Measurements from ENCODE around the gene IGSF8. TPM values are rescaled to one million over a fixed set of nuclear protein-coding genes. Genes with fewer than 3 reads are reported as not detected.
A peak's percentile ranks its signal among the peaks of the same experiment; 100 is the strongest.

Gene IGSF8
- total RNA-seq, 1 donor from 2014 or later: 19.2 TPM

DNA sequence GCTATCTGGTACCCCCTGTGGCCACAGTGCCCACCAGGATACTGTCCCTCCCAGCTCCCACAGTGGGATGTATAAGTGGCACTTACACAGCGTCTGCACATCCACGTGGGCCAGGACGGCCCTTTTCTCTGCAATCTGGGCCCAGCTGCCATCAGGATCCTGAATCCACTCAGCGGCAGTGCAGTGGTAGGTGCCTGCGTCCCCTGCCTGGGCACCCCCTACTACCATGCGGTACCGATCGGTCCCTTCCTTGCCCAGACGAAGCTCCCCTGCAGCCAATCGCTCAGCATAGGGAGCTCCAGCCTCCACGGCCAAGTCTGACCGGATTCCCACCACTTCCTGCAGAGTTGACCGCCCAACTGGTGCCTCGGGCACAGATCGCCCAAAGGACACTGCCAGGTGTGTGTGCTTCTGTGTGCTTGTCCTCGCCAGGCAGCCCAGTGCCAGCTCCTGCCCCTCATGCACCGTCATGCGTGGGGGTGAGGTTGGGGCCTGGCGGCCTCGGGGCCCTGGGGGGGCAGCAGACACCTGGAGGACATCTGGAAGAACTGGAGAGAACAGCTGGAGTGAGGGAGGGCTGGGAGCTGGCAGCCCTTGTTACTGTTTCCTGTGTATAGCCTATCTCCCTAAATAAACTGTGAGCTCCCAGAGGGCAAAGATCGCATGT, 4.7 kb downstream of the IGSF8 start:
- intact Hi-C loops (cut with micrococcal nuclease): no loop called here

DNA sequence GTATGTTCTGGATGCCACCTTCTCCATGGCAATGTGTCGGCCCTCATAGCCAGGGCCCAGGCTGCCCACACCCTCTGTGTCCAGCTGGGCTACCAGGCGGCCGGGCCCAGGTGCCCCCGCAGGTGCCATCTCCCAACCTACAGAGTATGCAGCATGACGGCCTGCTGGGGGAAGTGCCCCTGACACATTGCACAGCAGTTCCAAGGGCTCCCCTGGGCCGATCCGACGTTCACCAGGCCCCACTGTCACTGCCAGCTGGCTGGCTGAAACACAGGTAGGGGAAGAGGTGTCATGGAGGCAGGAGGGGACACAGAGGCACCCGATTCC, 5.4 kb downstream of the IGSF8 start:
- DNase-seq: no peak
- intact Hi-C loops (cut with micrococcal nuclease): no loop called here
- no peak for ATAC-seq

More for the DNA sequence above, 4.7 kb downstream of the IGSF8 start:
- no peak for DNase-seq
- no peak for ATAC-seq

DNA sequence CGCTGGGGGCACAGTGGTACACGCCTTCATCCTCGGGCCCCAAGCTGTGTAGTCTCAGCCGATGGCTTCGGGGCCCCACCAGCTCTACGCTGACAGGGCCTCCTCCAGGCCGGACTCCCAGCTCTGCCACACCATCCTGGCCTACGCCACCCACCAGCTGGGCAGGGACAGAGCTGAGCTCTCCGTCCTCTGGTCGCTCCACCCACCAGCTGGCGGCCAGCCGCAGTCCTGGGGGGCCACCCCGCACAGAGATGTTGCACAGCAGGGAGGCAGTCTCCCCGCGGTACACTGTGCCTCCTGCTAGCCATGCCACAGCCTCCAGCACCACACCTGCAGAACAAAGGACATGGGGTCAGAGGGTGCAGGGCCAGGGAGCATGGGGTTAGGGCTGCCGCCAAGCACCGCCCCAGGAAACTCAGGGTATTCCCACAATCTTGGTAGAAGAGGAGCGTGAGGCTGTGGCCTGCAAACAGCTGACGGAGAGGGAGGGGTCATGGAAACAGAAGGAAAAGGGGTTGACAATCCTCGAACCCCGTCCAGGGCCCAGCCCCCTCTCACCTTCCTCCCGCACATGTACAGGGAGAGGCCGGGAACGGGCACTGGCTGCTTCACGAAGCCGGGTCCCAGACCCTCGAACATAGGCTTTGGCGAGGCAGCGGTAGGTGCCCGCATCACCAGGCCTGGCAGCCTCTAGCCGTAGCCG, 5.9 kb downstream of the IGSF8 start:
- intact Hi-C loops (cut with micrococcal nuclease): no loop called here
- no peak for ATAC-seq

DNA sequence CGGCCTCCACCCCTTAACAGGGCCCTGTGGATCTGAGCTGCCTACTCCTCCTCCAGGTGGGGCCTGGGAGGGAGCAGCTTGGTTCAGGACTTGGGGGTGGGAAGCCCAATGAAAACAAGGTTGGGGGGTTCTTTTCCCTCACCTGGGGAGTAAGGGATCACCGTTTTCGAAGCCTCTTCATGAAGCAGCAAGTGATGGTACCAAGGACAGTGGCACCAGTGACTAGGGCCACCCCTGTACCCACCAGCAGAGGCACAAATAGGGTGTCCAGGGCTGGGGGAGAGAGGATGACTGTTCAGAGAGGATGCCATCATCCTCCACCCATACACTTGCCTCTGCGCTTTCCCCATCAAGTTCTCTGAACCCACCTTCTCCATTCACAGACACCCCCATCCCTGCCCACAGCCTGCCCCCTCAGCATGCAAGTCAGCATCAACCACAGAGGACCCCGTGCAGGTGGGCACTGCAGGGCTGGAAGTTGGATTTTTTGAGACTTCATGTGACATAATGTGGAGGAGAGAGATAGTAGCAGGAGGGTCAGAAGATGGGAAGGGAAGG, 6.7 kb downstream of the IGSF8 start:
- intact Hi-C loops (cut with micrococcal nuclease): no loop called here
- no peak for DNase-seq
- ATAC-seq: no peak

More for the DNA sequence above, 5.9 kb downstream of the IGSF8 start:
- DNase-seq: no peak

DNA sequence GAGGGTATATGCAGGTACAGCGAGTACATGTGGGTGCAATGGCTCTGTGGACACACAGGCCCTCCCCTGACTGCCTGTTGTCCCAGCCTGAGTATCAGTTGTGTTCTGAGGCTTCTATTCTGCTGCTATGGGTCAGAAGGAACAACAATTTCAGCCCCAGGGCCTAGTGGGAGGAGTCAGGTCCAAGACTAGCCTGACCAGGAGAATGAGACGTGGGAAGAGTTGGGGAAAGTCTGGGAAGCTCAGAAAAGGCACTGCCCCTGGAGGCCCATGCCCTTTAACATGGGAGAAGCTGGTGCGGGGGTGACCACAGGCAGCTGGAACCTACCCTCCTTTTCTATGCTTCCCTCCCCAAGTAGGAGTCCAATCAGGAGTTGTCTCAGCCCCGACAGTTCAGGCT, 7.7 kb downstream of the IGSF8 start:
- DNase-seq (no peak), ATAC-seq (no peak)
- intact Hi-C loops (cut with micrococcal nuclease): no loop called here

DNA sequence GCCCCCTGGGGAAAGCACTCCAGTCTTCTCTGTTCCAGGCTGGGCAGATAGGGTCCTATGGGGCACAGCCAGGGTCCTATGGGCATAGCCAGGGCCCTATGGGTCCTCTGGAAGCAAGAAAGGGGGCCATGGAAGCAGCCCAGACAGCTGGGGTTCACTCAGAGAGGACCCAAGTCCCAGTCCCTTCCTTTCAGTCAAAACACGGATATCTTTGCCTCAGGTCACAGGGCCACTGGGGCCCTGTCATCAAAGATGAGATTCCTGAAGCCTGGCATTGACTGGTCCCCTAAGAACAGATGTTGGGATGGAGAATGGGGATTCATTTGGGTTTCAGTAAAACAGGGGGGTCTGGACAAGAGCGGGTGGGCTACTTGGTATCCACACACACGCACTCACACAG, 8.5 kb downstream of the IGSF8 start:
- DNase-seq: no peak
- no peak for ATAC-seq
- intact Hi-C loops (cut with micrococcal nuclease): no loop called here

DNA sequence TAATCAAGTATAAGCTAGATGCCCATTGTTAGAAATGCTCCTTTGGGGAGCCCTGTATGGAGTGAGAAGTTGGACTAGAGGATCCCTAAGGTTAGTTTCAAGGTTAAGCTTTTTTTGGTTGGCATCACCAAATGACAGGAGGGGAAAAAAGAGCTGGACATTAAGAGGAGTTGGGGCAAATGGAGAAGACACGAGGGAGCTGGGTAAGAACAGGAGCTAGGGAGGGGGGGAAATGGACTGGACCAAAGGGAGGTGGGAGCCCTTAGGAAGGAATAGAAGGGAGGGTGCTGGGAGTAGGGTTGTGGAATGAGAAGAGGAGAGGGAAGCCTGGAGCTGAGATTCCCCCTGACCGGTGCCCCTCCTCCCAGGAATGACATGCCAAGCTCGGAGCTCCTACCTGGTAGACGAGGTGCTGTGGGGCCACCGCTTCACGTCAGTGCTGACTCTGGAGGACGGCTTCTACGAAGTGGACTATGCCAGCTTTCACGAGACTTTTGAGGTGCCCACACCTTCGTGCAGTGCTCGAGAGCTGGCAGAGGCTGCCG, 11.2 kb downstream of the IGSF8 start:
- intact Hi-C loops (cut with micrococcal nuclease): no loop called here
- no peak for ATAC-seq
- DNase-seq: no peak

DNA sequence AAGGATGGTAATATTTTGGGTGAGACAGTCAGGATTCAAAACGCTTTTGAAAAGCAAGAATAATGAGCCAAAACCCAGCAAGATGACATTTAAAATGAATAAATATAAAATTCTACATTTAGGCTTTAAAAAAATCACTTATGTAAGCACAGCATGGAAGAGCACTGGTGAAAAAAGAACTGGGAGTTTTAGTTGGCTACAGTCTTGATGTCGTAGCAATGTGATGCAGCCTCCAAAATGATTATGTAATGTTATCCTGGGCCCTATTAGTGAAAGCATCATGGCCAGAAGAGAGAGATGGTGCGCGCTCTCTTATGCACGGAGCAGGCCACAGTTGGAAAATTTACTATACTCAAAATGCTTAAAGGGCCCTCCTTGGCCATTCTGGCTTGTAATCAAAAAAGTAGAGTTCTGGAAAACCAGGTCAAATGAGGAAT, 11.9 kb downstream of the IGSF8 start:
- intact Hi-C loops (cut with micrococcal nuclease): no loop called here
- DNase-seq: no peak
- ATAC-seq: peak; percentile 49

DNA sequence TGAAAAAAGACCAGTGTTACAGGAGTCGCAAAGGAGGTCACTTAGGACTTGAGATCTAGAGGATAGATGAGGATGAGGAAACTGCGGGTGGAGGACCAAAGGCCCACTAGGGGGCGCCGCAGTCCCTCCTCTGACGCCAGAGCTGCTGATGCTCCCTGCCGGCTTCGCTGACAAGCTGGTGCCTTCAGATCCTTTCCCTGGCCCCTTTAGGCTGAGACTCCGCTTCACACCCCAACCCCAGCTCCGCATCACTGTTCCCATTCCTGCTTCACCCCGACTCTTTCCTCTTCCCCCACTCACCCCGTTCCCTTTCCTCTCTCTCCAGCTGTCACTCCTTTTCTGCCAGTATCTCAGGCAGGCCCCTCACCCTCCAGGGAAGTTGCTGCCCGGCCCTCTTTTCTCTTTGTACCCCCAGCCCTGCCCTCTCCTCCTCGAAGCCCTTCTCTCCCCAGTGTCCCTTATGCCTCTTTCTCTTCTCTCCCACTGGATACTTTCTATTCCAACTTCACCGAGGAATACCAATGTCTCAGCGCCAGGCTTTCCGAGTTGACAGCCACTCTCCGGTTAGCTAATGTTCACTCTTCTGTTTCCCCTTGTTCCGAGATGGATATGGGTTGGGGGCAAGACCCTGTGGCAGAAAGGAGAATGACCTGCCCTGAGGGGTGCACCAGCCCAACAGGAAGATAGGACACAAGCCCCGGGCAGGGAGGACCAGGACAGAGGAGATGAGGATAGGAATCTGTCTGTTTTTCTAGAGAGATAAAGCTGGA, 12.5 kb downstream of the IGSF8 start:
- intact Hi-C loops (cut with micrococcal nuclease): no loop called here
- DNase-seq: peak; percentile 91

DNA sequence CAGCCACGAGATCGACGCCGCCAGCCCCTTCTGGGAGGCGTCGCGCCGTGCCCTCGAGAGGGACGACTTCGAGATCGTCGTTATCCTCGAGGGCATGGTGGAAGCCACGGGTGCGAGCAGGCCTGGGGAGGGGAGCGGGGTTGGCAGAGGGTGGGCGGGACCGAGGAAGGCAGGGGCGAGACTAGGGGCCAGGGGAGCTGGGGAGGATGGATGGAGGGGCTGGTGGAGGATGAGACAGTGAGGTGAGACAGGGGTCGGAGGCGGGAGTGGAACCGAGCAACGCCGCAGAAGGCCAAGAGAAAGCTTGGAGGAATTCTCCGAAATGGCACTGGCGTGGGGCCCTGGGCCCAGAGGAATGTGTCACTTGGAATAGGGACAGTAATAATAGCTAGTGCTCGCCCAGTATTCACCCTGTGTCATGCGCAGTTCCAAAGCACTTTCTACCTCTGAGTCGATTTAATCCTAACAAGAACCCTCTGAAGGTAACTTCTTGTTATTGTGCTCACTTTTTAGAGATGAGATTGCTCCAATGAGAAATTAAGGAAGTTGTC, 13.6 kb downstream of the IGSF8 start:
- DNase-seq (no peak), ATAC-seq (no peak)
- intact Hi-C loops (cut with micrococcal nuclease): no loop called here

More for the DNA sequence above, 12.5 kb downstream of the IGSF8 start:
- peak; percentile 83 for ATAC-seq

DNA sequence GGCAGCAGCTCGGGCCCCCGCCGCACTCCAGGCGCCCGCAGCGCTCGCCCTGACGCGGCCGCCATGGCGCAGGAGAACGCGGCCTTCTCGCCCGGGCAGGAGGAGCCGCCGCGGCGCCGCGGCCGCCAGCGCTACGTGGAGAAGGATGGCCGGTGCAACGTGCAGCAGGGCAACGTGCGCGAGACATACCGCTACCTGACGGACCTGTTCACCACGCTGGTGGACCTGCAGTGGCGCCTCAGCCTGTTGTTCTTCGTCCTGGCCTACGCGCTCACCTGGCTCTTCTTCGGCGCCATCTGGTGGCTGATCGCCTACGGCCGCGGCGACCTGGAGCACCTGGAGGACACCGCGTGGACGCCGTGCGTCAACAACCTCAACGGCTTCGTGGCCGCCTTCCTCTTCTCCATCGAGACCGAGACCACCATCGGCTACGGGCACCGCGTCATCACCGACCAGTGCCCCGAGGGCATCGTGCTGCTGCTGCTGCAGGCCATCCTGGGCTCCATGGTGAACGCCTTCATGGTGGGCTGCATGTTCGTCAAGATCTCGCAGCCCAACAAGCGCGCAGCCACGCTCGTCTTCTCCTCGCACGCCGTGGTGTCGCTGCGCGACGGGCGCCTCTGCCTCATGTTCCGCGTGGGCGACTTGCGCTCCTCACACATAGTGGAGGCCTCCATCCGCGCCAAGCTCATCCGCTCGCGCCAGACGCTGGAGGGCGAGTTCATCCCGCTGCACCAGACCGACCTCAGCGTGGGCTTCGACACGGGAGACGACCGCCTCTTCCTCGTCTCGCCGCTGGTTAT, 14.2 kb downstream of the IGSF8 start:
- ATAC-seq (peak; percentile 77), DNase-seq (peak; percentile 85)
- intact Hi-C loops (cut with micrococcal nuclease): no loop called here

DNA sequence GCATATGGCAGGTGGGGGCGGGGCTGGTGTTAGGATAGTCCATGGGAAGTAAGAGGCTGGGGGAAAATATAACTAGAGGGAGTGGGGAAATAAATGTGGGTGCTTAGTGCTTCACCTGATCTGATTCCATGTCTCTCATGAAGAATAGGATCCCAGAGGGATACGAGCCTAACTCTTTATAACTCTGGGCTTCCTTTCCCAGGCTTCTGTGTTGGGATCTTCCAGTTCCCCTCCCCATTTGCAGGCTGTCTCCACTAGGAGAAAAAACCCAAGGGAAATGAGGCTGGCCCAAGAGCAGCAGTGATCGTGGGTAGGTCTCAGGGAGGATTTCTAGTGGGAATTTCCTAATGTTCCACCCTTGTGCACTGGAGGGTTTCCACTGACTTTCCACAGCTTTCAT, 15.5 kb downstream of the IGSF8 start:
- intact Hi-C loops (cut with micrococcal nuclease): no loop called here
- ATAC-seq (no peak), DNase-seq (no peak)

DNA sequence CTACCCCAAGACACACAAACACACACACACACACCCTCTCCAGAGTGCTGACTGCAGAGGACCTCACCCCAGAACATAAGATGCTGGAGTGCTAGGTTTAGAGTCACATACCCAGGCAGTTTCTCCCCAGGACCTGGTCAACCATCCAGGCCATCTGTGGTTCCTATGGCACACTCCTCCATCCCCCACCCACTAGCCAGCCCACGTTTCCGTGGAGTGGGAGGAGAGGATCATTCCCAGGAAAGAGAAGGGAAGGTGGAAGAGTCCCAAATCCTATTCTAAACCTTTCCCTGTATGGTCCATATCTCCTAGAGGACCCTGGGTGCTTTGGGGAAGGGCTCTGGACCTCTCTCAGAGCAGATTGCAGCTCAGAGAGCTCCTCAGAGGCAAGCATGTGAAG, 15.9 kb downstream of the IGSF8 start:
- ATAC-seq (no peak), DNase-seq (no peak)
- intact Hi-C loops (cut with micrococcal nuclease): no loop called here

DNA sequence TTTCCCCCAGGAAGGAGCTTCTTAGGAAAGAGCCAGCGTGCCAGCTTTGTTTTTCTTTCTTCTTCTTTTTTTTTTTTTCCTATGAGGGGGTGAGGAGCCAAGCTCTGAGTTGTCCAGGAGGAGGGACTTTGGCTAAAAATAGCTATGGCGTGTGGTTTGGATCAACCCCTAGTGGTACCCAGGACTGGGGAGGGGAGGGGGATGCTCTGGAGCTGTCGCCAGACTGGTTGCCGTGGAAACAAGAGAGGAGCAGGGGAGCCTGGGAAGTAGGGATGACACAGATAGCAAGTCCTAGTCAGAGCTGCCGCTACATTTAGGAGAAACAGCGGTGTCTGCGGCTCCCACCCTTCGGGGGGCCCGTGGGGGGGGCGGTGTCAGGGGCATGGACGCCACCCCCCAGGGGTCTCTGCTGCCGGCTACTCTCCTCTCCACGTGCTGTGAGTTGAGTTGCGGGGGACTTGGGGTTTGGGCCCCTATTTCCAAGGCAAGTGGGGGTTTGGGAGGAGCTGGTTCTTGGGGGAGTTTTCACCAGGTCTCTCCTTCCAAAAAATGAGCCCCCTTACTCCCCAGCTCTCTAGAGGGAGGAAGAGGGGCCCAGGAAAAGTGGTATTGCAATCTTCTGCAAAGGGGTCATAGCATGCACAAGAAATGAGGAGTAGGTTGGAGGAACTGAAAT, 17.0 kb downstream of the IGSF8 start, which contains the start of gene KCNJ9:
TSS of gene KCNJ9 (plus strand) at position 278 of the 676 bp plus-strand sequence. CDS start 2,493 bp downstream, outside the sequence.
- intact Hi-C loops (cut with micrococcal nuclease): no loop called here
- ATAC-seq (no peak), DNase-seq (no peak)

DNA sequence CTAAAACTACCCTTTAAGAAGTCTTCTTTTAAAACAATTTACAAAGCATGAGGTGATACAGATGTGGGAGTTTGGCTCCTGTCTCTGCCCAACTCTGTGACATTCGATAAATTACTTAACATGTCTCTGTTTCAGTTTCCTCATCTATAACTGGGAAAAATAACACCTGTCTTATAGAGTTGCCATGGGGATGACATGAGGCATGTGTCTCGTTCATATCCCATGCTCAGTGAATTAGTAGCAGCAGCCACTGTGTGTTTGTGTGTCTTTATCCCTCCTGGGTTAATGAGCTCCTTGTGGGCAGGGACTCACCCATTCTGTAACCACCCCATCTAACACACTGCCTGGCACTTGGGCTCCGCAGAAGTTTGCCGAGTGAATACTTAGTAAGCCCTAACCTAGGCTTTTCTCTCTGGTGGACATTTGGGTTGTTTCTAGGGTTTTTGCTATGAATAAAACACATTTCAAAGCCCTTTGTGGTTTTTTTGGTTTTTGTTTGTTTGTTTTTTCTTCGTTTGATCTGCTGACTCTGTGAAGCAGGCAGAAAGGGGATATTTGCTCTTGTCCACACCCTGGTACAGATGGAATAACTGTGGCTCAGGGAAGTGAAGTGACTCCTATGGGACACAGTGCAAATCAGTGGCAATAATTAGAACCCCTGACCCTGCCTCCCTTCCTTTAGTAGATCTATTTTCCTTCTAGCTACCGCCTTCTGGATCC, 17.9 kb downstream of the IGSF8 start:
- ATAC-seq: no peak
- no peak for DNase-seq
- intact Hi-C loops (cut with micrococcal nuclease): no loop called here

DNA sequence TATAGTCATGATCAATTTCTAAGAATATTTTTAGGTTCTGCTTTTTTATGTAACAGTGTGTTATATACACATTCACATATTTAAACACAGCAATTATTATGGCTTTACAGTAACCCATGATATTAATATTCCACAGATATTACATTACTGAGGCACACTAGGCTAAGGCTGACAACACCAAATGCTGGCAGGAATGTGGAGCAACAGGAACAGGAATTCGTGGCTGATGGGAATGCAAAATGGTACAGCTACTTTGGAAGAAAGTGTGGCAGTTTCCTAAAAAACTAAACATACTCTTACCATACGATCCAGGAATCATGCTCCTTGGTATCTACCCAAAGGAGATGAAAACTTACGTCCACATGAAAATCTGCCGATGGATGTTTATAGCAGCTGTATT, 19.0 kb downstream of the IGSF8 start:
- intact Hi-C loops (cut with micrococcal nuclease): no loop called here
- ATAC-seq (no peak), DNase-seq (no peak)

DNA sequence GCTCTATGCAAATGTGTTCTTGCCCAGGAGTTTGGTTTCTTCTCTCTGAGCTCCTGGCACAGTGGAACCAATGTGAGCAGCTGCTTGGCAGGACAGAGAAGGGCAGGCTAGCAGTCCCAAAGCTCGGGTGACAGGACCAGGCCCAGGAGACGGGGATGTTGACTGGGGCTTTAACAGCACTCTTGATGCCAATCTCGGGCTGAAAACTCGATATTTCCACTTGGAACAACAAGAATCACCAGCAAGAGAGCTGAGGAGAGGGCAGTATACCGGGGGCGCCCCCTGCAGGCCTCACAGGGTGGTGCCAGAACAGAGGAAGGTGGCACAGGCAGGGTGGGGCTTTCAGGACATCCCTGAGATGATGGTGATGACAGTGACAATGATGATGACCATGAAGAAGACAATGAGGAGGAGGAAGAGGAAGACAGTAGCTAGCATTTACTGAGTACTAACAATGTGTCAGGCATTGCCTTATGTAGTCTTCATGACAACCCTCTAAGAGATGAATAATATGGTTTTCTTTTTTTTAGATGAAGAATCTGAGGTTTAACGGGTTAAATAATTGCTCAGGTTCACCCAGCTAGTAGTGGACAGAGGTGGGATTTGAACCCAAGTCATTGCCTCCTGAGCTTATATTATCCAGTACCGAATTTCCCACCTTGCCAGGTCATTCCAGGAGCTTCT, 19.8 kb downstream of the IGSF8 start:
- intact Hi-C loops (cut with micrococcal nuclease): no loop called here
- DNase-seq (no peak), ATAC-seq (peak; percentile 49)
